Measurements from ENCODE around the gene SDF2L1. TPM values are rescaled to one million over a fixed set of nuclear protein-coding genes. Genes with fewer than 3 reads are reported as not detected.

Gene SDF2L1
- polyA plus RNA-seq, 1 experiment = 12.6 TPM

DNA sequence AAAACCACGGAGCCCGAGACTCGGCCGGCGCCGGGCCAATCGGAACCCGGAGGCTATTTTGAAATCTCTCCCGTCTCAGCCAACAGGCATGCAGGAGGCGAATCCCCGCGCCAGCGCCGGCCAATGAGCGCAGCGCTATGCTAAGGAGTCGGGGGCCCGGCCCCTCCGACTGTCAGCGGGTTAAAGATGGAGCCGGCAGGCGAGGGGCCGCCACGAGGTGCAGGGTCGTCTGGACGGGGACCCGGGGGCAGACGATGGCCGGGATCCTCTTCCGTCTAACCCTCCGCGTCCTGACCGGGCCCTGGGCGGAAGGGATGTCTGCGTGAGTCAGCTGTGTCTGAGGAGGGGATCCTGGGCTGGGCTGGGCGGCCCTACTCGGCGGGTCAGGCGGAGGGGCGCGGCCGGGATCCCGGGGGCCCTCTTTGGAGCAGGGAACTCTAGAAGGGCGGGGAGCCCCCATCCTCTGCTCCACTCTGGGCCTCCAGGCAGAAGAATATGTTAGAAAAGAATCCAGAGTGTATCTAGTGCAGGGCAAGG is 10.0 kb downstream of the SDF2L1 start:
- ChIA-PET CTCF (interaction anchor here (1.1 kb wide), 1 partner anchor 9 kb away, joined by 3 read pairs; no protein-coding TSS in a partner anchor), POLR2A (no interaction called here)
- no peaks in the 10 kb centered on the region; the same call in 1 of the 2 replicates for H3K9me3 ChIP-seq (ENCODE audit: control insufficient read depth, insufficient read depth, low read length)
- peak; percentile 56 for DNase-seq (ENCODE audit: low read depth, low spot score)
- peak overlapping the region; percentile 91 for H3K4me3 ChIP-seq (ENCODE audit: low read depth, low read length)
- TF ChIP-seq, protein P1, sequence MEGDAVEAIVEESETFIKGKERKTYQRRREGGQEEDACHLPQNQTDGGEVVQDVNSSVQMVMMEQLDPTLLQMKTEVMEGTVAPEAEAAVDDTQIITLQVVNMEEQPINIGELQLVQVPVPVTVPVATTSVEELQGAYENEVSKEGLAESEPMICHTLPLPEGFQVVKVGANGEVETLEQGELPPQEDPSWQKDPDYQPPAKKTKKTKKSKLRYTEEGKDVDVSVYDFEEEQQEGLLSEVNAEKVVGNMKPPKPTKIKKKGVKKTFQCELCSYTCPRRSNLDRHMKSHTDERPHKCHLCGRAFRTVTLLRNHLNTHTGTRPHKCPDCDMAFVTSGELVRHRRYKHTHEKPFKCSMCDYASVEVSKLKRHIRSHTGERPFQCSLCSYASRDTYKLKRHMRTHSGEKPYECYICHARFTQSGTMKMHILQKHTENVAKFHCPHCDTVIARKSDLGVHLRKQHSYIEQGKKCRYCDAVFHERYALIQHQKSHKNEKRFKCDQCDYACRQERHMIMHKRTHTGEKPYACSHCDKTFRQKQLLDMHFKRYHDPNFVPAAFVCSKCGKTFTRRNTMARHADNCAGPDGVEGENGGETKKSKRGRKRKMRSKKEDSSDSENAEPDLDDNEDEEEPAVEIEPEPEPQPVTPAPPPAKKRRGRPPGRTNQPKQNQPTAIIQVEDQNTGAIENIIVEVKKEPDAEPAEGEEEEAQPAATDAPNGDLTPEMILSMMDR (IDR thresholded peaks at IDR 0.05; ENCODE audit: low read depth, low read length) = no peak
- no peaks in the 10 kb centered on the region for H3K27me3 ChIP-seq (ENCODE audit: control insufficient read depth, insufficient read depth, low read length)
- H3K27ac ChIP-seq (ENCODE audit: low read depth, low read length) = peak overlapping the region; percentile 47

DNA sequence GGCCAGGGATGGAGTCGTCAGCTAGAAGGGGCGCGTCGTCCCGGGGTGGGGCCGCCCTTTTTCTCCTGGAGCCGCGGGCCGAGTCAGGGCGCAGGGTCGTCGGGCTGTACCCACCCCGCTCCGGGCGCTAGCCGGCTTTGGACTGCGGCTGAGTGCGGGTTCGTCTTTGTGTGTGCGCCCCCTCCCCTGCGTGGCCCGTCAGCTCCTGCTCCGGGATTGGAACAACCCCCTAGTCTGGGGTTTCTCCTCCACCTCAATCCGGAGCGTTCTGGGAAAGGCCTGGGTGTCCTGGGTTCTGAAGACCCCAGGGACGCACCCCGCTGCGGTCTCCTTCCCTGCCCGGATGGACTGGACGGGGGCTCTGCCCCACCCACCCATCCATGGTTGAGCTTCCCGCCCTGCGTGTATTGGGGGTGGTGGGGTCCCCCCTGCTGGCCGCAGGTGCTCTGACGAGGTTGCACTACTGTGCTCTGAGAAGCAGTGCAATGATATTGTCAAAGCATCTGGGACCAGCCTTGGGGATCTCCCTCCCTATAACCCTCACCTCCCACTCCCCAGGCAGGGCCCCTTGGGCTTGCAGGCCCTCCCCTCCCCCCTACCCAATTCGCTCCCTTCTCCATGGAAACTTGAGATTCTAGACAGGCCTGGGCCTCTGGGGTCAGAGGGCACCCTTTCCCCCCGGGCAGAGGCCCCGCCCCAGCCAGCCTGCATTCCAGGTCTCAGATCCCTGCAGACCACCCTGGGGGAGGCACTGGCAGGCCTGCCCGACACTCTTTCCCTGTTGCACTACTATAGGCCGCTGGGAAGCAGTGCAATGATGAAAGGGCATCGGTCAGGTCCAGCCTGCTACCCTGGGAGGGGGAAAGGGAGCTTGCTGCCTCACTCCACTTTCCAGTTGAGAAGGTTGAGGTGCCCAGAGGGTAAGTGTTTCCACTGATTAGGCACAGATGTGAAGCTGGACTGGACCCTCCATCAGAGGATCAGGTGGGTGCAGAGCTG is 10.7 kb downstream of the SDF2L1 start:
- Histone ChIP-seq H3K27ac (ENCODE audit: low read depth, low read length) (no peak overlapping the region), H3K9me3 (ENCODE audit: control insufficient read depth, insufficient read depth, low read length) (no peaks in the 10 kb centered on the region; the same call in 1 of the 2 replicates), H3K4me3 (ENCODE audit: low read depth, low read length) (peak overlapping the region; percentile 91), H3K27me3 (ENCODE audit: control insufficient read depth, insufficient read depth, low read length) (no peaks in the 10 kb centered on the region)
- DNase-seq (ENCODE audit: low read depth, low spot score) = no peak
- TF ChIP-seq, protein P1 (IDR thresholded peaks at IDR 0.05; ENCODE audit: low read depth, low read length) = no peak
- CTCF ChIA-PET = interaction anchor here (0.6 to 1.3 kb wide), 4 partner anchors 10 to 24 kb away, joined by 3 to 10 read pairs (median 3); partner anchors contain the start of gene YDJC
- POLR2A ChIA-PET = no interaction called here

DNA sequence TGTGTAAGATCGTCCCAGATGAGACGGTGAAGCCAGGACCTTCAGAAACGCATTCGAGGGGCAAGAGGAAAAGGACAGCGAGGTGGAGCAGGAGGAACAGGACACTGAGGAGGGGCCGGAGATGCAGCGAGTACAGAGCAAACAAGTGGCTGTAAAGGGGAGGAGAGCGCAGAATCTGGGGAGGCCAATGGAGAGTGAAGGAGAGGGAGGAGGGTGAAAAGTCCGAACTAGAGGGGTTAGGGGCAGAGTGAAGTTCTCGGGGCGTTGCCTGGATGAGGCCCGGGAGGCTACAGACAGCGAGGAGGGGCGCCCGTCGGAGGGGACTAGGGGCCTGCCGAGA is 14.9 kb downstream of the SDF2L1 start:
- Histone ChIP-seq H3K4me3 (ENCODE audit: low read depth, low read length) (peak overlapping the region; percentile 60), H3K27me3 (ENCODE audit: control insufficient read depth, insufficient read depth, low read length) (peaks cover 2% of the 10 kb centered on the region), H3K27ac (ENCODE audit: low read depth, low read length) (no peak overlapping the region), H3K9me3 (ENCODE audit: control insufficient read depth, insufficient read depth, low read length) (no peaks in the 10 kb centered on the region; the same call in 1 of the 2 replicates)
- ChIA-PET CTCF (interaction anchor here (1.3 kb wide), 1 partner anchor 10 kb away, joined by 8 read pairs; no protein-coding TSS in a partner anchor), POLR2A (no interaction called here)
- TF ChIP-seq, protein P1 (IDR thresholded peaks at IDR 0.05; ENCODE audit: low read depth, low read length) = no peak
- DNase-seq (ENCODE audit: low read depth, low spot score) = no peak

DNA sequence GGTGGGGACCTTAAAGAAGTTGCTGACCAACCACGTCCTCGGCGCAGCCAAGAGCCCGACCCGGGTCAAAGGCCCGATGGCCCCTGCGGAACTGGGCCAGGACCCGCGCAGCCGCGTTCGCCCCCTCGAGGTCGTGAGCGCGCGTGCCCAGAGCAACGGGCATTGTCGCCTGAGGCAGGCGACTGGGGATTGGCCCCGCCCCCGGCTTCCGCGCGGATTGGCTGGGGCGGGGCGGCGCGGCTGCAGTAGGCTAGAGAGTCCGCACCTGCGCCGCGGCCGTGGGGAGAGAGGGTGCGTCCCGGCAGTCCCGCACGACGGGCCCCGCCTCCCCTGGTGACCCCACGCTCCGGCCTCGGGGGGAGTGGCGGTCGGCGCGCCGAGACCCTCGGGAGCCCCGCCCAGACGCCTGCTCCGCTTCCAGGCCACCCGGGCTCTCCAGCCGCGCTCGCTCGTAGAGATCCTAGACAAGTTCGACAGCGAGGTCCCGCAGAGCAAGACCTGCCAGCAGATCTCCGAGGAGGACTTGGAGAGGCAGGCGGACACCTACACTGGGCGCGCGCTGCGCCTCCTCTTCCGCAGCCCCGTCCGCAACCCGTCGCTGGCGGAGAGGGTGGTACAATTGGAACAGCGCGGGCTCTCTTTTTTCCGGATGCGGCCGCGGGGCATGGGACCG is 15.4 kb downstream of the SDF2L1 start:
- H3K9me3 ChIP-seq (ENCODE audit: control insufficient read depth, insufficient read depth, low read length) = no peaks in the 10 kb centered on the region; the same call in 1 of the 2 replicates
- peak overlapping the region; percentile 60 for H3K4me3 ChIP-seq (ENCODE audit: low read depth, low read length)
- POLR2A ChIA-PET = interaction anchor here (0.9 to 1.1 kb wide), 2 partner anchors 9 to 11 kb away, joined by 3 to 4 read pairs; partner anchors contain the start of gene PPIL2
- CTCF ChIA-PET = interaction anchor here (1.3 kb wide), 1 partner anchor 11 kb away, joined by 8 read pairs; no protein-coding TSS in a partner anchor
- no peak for DNase-seq (ENCODE audit: low read depth, low spot score)
- H3K27me3 ChIP-seq (ENCODE audit: control insufficient read depth, insufficient read depth, low read length) = peaks cover 2% of the 10 kb centered on the region
- no peak overlapping the region for H3K27ac ChIP-seq (ENCODE audit: low read depth, low read length)
- TF ChIP-seq, protein P1 (IDR thresholded peaks at IDR 0.05; ENCODE audit: low read depth, low read length) = no peak
